Right ventricle myocardium superior (tissue), 1 donor: ENCODE results near the gene CNKSR3. TPM values are rescaled to one million over a fixed set of nuclear protein-coding genes. Genes with fewer than 3 reads are reported as not detected.

Source experiments
- ATAC-seq: fragments of 200-7000 bp; cut with Tn5 transposase; one replicate; pipeline ENCODE4 v1.9.1; 2020; ENCODE audit warnings: mild to moderate bottlenecking; ENCODE audit not compliant: poor library complexity
- DNase-seq: peaks from one replicate; pipeline ENCODE4 v3.0.0-alpha.2; 2020
- intact Hi-C: fragments of 100-400 bp; cut with DNase I; formaldehyde crosslinking; loops from one replicate; pipeline ENCODE4 v1.11.2; 2022
- total RNA-seq: library from RNA; stranded (reverse); fragmentation: NEBNext Ultra II Directional; extraction: Animal tissue kit (Norgen Biotek cat#: 25700); gene quantifications from one replicate; pipeline ENCODE4 v1.2.1, GENCODE V29; 2021
- donor health status: DM: no; HTN: yes; CAD: no; lungs with severe emphysema.

Gene CNKSR3
- total RNA-seq, 1 donor from 2014 or later, result 19.7 TPM

DNA sequence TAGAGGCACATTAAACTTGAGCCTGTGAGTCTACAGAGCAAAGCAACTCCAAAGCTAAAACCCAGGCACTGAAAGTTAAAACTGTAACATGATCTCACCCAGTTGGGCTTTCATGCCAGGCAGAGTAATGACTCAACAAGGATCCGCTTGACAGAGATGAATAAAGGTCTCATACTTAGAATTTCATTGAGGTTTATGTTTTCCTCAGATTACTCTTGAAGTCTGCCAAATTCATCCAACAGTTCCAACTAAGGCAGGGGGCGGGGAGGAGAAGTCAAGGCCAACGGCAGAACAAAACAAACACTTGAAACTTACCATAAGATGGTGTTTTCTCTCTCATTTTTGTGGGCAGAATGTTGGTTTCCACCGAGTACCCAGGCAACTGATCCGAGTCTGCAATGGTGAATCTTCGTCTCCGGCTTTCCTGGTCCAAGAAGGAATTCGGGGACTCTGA lies 99.8 kb downstream of the CNKSR3 start:
- no peak for DNase-seq
- peak; percentile 93 for ATAC-seq
- intact Hi-C loops, result loop anchor here (10.0 kb wide), 1 partner anchor 94 kb away; no protein-coding TSS in a partner anchor

DNA sequence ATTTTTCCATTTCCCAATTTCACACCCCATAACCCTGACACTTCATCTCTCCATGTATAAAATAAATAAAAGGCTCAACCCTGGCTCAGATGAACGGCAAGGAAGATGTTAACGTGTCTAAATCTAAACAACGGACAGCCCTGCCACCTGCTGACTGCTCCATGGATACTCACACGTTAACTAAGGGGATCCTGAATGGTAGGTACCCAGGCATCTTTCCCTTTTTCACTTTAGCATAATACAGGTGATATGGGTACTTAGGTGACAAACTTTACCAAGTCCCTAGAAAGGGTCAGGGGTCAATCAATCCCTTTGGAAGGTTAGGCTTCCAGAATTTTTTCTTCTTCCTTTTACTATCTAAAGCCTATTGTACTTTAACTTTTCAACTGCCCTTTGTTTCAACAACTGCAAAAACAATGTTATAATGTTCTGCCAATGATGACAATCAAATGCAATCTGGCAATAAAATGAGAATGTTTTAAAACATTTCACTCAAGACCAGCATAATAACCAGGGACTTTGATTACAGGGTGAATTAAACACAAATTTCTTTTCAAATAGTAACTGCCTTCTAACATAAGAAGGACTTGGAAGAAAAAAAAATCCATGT lies 101.5 kb downstream of the CNKSR3 start:
- ATAC-seq (peak; percentile 58), DNase-seq (no peak)
- intact Hi-C loops, result no loop called here

DNA sequence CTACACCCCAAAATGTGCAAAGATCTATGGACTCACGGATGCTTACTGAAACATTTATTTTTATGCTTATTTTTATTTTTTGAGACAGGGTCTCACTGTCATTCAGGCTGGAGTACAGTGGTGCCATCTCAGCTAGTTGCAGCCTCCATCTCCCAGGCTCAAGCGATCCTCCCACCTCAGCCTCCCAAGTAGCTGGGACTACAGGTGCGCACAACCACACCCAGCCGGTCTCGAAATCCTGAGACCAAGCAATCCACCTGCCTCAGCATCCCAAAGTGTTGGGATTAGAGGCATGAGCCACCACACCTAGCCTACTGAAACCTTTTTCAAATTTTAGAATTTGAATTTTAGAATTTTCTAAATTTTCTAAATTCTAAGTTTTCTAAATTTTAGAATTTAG lies 103.0 kb downstream of the CNKSR3 start:
- intact Hi-C loops, result no loop called here
- ATAC-seq (no peak), DNase-seq (no peak)

DNA sequence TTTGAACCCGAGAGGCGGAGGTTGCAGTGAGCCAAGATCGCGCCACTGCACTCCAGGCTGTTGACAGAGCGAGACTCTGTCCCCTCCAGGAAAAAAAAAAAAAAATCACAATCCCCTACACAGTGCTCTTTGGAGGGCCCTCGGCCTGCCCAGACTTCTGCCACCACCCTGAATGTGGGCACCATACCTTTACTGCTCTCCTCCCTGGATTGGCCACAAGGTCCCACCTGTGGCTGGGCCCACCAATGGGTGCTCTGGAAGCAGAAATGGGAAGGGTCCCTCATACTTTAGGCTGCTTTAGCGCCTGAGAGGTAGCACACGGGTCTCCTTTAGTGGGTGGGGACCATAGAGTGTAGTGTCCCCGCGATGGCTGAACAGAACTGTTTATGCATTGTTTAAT lies 103.6 kb downstream of the CNKSR3 start:
- intact Hi-C loops, result no loop called here
- ATAC-seq (no peak), DNase-seq (no peak)

DNA sequence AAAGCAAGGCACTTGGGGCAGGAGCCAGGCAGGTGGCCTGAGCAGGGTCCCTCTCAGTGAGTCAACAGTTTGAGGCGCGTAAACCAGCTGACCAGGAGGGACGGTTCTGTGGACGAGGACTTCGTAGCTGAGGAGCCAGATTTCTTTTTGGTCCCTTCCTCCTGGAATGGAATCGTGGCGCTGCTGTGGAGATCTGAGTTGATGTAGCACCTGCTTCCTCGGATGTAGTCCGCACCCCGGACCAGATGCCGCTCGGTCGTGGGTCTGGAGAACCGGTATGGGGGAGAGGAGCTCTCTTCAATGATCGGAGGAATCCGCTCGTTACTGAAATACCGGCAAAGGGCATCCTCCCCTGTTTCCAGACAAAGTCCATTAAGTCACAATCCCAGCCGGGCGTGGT lies 104.2 kb downstream of the CNKSR3 start:
- no peak for ATAC-seq

DNA sequence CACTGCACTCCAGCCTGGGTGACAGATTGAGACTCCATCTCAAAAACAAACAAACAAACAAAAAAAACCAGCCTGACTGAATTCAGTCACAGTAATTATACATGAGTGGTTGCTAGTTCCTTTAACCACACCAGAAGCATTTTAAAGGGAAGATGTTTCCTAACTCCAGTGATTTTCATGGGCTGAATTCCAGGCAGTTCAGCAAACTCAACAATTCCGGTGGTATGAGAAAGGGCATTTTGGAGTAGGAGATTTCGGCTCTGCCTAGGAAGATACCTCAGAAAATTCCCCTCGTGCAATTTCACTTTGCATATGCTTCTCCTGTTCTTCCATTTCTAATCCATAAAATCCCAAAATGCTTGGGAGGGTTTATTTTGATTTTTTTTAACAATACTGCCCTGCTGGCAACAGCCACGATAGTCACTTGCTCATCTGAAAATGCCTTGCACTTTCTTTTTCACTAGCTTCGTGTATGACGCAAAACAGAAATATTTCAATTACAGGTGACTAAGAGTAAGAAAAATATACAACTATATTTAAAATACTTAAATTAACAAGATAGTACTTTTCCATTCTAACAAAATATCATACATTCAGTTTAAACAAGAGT lies 105.6 kb downstream of the CNKSR3 start:
- intact Hi-C loops, result no loop called here
- no peak for ATAC-seq
- no peak for DNase-seq

More for the DNA sequence above, 104.2 kb downstream of the CNKSR3 start:
- intact Hi-C loops, result no loop called here
- no peak for DNase-seq

DNA sequence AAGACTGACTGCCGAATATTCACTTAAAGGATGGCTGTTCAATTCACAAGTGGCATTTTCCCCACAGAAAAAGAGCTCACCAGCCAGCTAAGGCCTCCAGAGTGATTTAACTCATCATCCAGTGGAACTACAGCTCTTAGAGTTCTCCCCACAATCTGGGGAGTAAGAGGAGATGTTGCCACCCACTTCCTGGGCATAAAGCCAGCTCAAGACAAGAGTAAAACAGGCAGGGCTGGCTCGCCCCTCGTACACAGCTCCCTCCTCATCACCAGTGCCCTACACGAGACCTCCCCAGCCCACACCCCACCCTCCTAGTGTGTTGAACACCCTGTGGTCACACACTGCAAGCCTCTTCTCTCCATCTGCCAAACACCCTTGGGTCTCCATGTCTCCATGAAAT lies 106.7 kb downstream of the CNKSR3 start:
- intact Hi-C loops, result no loop called here
- ATAC-seq (peak; percentile 31), DNase-seq (no peak)

DNA sequence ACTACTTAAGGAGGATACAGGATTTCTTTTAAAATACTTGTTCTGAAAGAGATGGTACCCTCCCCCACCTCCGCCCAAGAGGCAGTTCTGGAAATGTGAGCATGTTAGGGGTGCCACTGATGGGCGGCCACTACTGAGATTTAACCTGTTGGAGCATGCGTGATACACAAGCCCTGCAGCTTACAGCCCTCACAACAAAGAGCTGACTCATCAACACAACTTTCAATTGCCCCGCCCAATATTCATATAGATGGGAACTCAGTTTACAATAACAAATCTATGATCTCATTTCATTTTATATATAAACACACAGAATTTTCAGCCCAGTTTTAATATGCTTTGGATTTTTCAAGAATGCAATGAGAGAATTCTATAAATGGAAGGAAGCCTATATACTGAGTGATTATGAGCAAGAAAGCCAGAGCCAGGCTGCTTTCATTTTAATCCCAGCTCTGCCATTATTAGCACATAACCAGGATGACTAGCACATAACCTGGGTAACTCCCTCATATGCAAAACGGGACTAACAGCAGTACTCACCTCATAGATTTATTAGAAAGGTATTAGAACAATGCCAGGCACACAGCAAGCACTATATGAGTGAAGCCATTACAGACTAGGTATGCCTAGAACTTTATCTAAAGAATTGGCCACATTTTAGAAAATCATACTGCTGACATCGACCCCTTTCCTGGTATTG lies 108.3 kb downstream of the CNKSR3 start:
- intact Hi-C loops, result no loop called here
- ATAC-seq (no peak), DNase-seq (no peak)

DNA sequence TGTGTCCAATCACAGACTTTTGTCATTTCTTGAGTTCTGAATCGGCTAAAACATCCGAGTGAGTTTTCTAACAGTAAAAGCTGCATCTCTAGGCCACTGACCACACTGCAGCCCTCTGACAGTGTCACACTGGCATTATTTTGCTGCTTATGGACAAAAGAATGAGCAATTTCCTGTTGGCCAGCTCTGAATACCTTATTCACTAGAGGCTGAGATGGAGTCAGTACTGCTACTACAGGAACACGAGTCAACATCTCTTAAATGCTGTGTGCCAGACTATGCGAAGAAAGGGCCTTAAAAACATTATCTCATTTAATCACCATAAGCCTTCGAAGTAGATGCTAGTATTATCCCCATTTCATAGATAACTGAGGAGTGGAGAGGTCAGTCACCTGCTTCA lies 111.4 kb downstream of the CNKSR3 start:
- ATAC-seq, result no peak
- intact Hi-C loops, result no loop called here

DNA sequence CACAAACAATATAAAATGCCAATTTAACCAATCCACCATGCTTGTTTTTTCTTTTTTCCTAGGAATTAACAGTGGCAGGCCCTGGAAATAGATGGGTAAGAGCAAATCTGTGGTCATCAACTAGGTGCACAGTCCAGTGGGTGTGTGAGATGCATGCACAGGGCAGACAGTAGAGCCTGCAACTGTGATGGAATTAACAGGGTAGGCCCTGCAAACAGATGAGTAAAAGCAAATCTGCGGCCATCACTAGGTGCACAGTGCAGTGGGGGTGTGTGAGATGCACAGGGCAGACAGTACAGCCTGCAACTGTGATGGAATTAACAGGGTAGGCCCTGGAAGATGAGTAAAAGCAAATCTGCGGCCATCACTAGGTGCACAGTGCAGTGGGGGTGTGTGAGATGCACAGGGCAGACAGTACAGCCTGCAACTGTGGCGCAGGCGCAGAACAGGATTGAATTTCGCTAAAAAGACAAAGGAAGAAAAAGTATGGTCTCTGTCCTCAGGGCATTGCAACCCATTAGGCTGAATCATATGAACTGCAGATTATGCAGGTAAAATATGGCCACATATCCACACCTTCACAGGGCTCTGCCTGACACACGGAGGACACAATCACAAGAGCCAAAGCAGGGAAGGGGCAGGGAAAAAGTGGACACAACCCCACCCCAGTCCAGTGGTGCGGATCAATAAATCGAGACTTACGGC lies 112.8 kb downstream of the CNKSR3 start:
- no peak for ATAC-seq
- DNase-seq, result no peak
- intact Hi-C loops, result no loop called here

More for the DNA sequence above, 111.4 kb downstream of the CNKSR3 start:
- DNase-seq, result no peak

DNA sequence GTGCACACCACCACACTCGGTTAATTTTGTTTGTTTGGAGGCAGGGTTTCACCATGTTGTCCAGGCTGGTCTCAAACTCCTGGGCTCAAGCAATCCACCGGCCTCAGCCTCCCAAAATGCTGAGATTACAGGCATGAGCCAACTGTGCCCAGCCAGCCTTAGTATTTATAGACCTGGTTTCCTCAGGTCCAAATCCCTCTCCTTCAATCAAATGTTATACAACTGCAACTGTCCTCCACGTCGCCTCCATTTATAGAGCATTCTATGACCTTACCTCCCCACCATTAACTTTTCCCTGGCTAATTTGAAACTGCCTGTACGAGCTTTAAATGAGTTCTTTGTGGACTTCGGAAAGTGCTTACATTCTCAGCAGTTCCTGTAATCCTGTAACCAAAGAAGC lies 114.6 kb downstream of the CNKSR3 start:
- DNase-seq, result no peak
- intact Hi-C loops, result no loop called here
- no peak for ATAC-seq

DNA sequence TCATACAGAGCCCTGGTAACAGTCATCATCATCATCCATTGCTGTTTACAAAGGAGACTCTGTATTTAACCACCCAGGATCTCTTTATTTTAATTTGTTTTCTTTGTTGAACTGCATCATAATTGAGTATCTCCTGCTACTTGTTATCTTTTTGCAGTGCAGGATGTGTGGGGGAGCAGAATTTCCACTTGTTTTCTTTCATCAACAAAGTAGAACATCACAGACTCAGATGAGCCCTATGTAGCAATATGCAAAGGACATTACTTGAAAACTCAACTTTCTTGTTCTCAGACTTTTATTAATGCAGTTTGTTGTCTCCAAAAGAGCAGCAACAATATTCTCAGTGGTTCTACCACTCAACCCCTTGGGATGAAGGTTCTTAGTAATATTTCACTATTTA lies 115.2 kb downstream of the CNKSR3 start:
- intact Hi-C loops, result no loop called here
- DNase-seq (no peak), ATAC-seq (no peak)

DNA sequence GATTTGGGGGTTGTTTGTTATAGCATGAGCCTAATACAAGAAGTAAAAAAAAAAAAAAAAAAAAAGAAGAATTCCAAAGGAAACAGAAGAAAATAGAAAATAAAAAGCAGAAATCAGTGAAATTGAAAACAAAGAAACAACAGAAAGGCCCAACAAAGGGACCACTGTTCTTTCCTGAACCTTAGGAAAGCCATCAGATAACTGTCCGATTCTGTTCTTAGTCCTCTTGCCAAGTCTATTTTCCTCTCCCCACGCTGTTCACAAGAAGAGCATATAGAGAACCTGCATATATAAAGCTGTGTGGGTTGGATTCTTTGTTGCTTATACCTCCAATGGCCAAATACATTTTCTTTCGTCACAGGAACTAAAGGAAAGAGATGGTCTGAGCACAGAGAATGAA lies 115.9 kb downstream of the CNKSR3 start:
- intact Hi-C loops, result no loop called here
- DNase-seq (no peak), ATAC-seq (no peak)

DNA sequence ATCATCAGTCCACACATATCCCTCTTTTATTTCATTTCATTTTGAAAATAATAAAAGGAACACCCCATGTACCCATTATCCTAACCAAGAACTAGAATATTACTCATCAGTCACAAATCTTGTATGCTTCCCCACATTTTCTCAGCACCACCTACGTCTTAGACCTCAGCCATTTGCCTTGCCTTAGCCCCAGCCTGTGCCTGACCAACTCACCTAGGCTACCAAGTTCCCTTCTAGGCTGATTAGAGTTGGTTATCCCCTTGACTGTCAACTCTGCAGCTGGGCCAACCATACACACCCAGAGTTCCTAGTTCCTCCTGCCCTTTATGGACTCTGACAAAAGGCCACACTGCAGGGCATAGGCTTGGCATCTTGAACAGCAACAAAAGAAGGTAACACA lies 120.5 kb downstream of the CNKSR3 start:
- intact Hi-C loops, result no loop called here
- ATAC-seq (no peak), DNase-seq (no peak)

DNA sequence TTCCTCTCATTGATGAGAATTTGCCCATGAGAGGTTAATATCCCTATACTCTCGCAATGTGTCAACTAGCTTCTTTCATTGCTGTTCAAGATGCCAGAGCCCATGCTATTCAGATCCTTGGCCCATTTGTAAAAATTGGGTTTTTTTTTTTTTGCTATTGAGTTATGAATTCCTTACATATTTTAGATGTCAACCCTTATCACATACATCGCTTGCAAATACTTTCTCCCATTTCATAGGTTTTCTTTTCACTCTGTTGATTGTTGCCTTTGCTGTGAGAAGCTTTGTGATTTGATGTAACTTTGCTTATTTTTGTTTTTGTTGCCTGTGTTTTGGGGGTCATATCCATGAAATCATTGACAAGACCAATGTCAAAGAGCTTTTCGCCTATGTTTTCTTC lies 121.7 kb downstream of the CNKSR3 start:
- ATAC-seq (no peak), DNase-seq (no peak)
- intact Hi-C loops, result no loop called here

DNA sequence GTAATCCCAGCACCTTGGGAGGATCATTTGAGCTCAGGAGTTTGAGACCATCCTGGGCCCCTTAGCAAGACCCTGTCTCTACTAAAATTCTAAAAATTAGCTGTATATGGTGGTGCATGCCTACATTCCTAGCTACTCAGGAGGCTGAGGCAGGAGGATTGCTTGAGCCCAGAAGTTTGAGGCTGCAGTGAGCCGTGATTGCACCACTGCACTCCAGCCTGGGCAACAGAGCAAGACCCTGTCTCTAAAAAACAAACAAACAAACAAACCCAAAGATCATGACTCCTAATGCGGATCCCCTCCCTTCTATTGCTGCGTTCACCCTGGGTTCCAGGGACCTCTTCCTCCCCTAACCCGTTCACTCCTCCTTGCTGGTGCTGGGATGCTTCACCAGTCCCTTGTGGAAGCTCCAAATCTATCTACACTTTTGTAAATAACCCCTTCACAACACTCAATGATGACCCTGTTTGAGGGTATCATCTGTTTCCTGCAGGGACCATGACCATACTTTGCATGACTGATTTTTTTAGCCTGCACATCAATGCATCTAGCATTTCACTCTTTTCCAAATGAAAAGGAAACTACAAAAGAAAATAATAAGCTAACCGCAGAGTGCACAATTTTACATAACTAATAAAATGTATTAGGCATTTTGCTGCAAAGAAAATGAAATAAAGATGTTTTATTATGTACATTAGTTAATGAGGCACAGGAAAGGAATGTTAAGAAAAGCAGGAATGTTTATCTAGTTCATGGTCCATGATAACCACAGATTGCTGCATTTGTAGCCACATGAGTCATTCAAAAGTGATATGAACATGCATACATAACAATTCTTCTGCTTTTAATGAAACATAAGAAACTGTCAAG lies 123.4 kb downstream of the CNKSR3 start:
- no peak for DNase-seq
- intact Hi-C loops, result no loop called here
- no peak for ATAC-seq

DNA sequence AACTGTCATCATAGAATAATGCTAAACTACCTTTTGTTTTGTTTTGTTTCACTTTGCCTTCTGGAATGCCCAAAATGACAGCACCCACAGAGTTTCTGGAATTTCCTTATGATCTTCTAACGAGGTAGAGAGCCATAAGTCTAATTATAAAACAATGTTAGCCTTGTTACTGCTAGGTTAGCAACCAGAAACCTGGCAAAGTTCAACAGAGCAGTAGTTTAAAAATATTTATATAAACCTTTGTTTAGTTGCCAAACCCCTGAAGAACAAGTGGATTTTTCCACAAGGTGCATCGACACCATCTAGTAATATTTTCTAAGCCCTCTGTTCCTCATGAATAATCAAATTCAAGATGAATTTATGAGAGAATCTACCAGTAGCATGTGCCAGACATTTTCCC lies 126.3 kb downstream of the CNKSR3 start:
- no peak for DNase-seq
- intact Hi-C loops, result no loop called here
- ATAC-seq, result no peak

DNA sequence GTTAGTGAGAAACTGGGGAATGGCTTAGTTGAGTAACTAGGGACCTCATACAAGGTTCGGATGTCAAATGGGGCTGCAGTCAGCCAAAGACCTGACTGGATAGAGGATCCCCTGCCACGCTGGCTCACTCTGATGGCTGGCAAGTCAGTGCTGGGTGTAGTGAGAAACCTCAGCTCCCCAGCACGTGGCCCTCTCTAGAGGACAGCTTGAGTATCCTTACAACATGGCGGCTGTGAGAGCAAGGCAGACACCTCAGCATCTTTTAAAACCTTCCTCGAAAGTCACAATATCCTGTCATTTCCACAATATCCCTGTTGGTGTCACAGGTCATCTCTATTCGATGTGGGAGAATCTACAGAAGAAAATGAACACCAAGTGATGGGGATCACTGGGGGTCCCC lies 127.2 kb downstream of the CNKSR3 start:
- ATAC-seq, result no peak
- DNase-seq, result no peak
- intact Hi-C loops, result no loop called here

DNA sequence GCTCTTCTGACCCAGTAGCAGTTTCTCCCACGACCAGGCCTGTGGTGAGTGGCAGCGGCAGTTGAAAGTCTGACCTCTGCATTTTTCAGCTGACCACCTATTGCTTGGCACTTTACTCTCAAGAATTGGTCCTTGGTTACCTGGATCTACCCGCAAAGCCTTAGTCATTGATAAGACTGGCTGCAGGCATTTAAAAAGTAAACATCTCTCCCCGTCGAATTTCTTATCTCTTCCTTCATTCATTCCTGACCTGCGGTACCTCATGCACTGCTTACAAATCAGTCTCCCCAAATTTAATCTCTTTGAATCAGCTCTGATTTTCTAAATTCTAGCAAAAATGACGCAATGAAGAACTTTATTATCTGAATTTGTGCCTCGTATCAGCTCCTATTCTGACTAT lies 127.7 kb downstream of the CNKSR3 start:
- DNase-seq (no peak), ATAC-seq (no peak)
- intact Hi-C loops, result no loop called here
